Activated gamma-delta T cell treated with Interleukin-2 at 50 U/mL for 16 hours (primary cell): ENCODE measurements around the gene CIB1.
A peak's percentile ranks its signal among the peaks of the same experiment; 100 is the strongest.

Source experiments
- DNase-seq: peaks from one replicate; pipeline ENCODE4 v3.0.0-alpha.2; 2020

Gene CIB1

GRCh38 chr15:90213818-90214204 lies 19.9 kb downstream of the CIB1 start:
- no peak for DNase-seq

DNA sequence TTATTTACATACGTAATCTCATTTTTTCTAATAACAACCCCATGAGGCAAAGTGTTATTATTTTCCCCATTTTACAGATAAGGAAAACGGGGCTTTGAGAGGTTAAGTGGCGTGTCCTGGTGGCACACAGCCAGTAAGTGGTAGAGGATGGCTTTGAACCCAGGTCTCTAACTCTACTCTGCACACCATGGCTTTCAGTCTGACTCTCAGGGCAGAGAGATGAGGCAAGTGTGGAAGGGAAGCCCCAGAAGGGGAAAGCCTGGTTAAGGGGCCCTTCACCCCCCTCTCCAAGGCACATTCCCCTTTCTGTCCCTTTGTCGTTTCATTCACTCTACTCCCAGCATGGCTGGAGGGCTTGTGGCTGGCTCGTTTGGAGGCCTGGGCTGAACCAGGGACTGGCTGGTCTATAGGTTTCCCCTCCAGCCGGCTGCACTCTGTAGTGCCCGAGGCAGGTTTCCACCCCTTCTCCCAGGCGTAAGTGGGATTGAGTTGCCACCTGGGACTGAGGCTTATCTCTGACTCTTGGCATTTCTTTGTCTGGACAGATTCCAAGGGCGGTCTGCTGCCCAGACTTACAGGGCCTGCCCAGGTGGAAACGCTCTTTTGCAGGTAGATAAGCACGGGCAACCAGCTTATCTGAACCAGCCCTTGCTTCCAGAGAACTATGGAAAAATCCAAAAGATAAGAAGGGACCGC lies 20.5 kb downstream of the CIB1 start:
- no peak for DNase-seq

GRCh38 chr15:90212221-90213098 lies 21.3 kb downstream of the CIB1 start:
- no peak for DNase-seq

DNA sequence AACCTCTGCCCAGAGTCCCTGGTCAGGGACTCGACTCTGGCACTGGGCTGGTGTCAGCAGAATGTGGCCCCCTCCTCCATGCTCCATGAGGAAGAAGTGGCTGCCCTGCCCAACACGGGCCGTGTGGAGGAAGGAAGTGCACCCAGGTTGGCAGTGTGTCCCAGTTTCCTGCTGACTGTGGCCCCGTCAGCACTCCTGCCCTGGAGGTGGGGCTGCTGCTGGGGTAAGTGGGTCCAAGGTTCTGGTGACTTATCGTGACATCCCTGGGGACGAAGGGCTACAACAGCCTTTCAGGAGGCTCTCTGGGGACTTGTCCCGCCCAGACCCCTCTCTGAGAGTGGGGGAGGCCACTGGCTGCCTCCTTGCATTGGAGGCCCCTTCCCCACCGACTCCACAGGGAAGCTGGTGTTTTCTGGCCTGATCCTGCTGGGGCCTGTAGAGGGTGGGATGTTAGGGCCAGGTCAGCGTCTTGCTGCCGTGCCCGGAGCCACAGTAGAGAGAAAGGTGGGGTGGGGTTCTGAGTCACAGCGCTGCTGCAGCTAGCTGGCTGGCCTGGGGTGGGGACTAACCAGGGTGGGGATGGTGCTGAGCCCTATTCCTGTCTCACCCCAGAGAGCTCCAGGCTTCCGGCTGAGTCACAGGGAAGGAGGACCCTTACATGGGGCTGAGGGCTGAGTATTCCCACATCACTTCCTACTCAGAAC lies 22.1 kb downstream of the CIB1 start:
- no peak for DNase-seq

- DNase-seq = no peak
Measured at GRCh38 chr15:90211009-90211408, 22.7 kb downstream of the CIB1 start.

- no peak for DNase-seq
Measured at GRCh38 chr15:90210593-90210992, 23.1 kb downstream of the CIB1 start.

DNA sequence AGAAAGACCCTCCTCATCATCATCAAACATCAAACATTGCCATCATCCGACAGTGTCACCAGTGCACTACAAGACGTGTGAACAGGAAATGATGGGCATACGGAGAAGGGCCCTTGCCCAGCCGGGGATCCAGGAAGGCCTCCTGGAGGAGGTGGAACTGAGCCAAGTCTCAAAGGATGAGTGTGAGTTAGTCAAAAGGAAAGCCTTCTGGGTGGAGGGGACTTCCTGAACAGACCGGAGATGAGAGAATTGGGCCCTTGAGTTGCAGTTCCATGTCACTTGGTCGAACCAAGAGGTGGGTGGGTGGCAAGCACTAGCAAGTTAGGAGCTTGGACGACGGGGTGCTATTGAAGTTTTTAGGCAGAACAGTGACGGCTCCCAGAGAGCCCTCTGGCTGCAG lies 24.1 kb downstream of the CIB1 start:
- DNase-seq = no peak

DNA sequence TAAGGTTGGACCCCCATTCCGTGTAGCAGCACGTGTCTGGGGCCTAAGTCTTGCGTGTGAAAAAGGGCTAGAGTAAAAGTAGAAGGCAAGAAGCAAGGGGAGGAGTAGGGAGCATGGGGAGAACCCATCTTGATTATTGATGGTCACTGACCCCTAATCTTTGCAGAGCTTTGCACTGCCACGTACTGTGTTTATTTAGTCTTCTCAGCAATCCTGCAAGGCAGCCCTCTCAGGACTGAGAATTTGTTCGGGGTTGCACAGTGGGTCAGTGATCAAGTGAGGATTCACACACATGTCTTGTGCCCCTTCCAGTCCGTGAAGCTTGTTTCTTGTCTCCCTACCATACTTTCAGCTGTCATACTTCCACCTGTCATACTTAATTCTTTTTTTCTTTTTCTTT lies 25.4 kb downstream of the CIB1 start:
- DNase-seq = no peak

DNA sequence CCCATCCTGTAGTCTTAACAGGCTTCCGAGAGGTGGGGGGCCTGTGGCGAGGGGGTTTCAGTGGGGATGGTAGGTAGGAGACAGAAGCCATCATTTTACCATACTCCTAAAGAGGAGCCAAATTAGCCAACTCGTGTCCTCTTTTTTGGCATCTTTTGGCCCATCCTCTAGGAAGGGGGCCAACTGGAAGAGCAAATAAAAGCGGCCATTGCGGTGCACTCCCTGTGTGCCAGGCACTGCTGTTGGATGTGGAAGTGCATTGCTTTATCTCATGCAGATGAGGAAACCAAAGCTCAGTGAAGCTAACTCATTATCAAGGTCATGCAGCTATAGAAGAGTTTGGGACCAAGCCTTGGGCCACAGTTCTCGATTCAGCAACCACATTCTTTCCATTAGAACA lies 26.5 kb downstream of the CIB1 start:
- DNase-seq = no peak

GRCh38 chr15:90205886-90206285 lies 27.9 kb downstream of the CIB1 start:
- no peak for DNase-seq

DNA sequence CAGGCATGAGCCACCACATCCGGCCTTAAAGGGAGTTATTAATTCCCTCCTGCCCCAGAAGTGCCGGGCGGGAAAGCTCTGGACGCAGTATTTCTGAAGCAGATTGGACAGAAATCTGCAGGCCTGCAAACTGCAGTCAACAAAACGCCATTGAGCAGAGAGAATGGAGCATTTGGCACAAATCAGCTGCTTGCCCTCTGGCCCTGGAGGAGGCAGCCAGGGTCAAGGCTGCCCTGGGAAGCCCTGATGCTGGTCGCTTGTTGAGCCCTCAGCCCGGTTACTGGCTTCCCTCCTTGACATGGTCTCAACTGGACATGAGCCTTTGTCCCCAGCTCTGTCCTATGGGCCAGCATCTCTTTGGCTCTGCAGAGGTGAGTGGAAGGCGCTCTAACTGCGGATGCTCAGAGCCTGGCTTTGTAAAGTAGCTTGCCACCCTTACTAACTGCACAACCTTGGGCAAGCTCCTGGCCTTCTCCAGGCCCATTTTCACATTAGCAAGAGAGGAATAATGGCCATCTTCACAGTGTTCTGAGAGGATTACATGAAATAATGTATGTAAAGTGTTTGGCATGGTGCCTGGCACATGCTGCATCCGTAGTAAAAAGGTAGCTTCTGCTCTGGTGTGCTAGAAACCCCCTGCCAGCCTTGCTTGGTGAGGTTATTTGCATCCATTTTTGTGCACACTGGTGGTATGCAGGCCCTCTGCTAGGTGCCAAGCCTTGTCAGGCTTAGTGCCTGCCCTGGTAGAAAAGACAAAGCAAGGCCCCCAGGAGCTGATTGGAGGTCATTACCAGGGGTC lies 28.5 kb downstream of the CIB1 start:
- DNase-seq = no peak

- DNase-seq = no peak
Measured at GRCh38 chr15:90203922-90204321, 29.8 kb downstream of the CIB1 start.

DNA sequence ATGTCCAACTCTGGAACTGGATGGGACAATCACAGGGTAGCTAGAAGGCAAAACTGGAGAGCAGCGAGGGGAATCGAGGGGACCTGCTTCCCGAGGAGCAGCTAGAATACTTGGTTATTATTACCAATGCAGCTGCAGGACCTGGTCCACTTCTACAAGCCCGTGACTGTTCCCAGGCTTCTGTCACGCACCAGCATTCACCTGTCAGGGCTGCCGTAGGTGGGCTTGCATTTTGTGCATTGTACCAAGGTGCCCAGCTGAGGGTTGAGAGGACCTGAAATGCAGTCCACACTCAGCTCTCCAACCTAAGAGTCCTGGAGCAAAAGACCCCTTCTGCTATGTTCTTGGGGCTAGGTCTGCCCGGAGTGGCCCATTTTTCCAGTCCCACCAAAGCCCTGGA lies 30.3 kb downstream of the CIB1 start:
- DNase-seq = no peak

- no peak for DNase-seq
Measured at GRCh38 chr15:90202929-90203328, 30.8 kb downstream of the CIB1 start.

DNA sequence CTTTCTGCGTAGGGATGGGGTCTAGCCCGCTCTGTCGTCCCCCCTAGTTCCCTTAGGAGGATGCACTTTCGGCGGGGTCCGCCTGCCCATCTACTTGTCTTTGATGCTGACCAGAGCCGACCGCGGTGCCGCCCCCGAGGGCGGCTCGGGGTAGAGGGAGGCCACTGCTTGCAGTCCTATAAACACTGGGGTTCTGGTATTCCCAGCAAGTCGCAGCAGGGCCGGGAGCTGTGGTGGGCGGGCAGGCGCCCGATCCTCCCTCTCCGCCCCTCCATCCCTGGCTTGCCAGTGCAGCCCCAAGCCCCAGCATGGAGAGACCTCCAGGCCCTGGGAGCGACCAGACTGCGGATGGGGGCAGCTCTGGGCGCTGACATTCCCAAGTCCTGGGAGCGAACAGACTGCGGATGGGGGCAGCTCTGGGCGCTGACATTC lies 31.8 kb downstream of the CIB1 start:
- DNase-seq = no peak

GRCh38 chr15:90201130-90201943 lies 32.4 kb downstream of the CIB1 start, which contains the start of gene SEMA4B:
TSS of gene SEMA4B (plus strand) at chr15:90201330. CDS start at chr15:90201579, 249 bp downstream.
- DNase-seq = peak; percentile 71

GRCh38 chr15:90200534-90201129 lies 33.1 kb downstream of the CIB1 start:
- no peak for DNase-seq

DNA sequence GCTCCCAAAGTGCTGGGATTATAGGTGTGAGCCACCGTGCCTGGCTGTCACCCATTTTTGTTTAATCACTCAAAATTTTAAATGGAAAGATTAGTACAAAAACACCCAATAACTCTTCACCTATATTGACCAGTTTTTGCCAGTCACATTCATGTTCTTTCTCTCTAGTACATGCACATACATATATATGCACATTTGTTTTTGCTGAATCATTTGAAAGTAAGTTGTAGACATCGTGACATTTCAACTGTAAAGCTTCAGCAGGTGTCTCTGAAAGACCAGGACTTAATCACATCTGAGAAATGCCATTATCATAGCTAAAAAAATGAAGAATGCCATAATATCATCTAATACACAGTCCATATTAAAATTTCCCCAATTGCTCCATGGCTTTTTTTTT lies 39.1 kb downstream of the CIB1 start:
- no peak for DNase-seq

DNA sequence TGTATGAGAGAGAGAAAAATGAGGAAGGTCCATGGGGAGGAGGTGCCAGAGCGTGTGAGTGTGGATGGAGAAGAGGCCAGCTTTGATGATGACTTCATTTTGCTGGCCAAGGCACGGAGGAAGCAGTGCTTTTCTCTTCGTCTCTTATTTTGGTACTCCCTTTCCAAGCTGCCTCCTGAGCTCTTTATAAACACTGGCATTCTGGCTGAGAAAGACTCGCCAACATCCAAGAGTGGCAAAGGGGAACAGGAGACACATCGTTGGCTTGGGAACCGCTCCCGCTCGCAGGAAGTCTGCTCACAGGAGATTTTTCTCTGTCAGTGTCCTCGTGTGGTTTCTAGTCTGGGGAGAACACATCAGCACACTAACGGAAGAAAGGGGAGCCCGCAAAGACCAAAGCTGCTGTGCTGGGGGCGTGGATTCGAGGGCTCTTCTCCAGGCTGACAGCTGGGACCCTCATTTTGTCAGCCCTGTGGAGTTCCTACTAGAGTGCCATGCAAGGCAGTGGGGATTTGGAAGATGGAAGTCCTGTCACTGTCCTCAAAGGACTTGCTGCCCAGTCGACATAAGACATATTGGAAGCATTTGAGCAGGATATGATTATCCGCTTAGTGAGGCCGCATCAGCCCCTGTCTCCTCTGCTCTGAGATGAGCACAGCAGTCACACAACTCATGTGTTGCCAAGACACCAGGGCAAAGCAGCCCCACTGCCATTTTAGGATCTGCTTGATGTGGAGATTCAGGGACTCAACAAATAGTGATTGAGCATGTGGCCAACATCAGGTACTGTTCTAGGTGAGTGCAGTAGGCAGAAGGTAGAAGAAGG lies 40.6 kb downstream of the CIB1 start:
- DNase-seq = no peak

DNA sequence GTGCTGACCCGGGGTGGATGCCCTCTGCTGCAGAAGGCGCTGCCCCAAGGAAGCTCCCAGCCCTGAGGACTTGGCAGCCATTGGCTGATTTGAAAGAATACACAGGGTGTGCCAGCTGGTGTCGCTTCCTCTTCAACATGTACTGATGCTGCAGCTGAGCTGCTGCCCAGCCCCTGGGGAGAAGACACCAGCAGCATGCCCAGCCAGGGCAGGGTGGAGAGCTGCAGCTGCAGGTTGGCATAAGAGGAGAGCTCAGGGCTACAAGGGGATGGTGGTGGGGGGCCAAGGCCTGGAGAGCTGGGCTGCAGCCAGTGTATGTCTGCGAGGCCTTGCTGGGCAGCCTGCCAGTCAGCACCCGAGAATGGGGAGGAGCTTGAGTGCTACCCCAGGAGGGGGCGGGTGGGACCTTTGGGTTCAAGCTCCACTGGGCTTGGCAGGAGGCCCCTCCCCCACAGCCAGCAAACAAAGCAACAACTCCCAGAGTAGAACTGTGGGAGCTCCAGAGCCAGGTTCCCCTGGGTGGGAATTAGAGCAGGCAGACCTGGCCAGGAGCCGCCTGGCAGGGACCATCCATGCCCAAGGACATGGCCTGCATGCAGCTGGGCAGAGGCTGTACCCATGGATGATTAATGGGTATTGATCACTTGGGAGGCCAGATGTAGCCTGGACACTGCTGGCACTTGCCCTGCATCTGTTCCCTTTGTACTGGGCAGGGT lies 41.8 kb downstream of the CIB1 start:
- DNase-seq = peak; percentile 23
